ENCODE results near the gene SBF1.

Gene SBF1

GRCh38 chr22:50519151-50519550 lies 44.3 kb upstream of the SBF1 start:
- peaks cover 66% of the 10 kb centered on the region for H3K36me3 ChIP-seq (ENCODE audit: control insufficient read depth, insufficient read depth, low read length)

GRCh38 chr22:50518606-50519005 lies 43.8 kb upstream of the SBF1 start:
- H3K9ac ChIP-seq (ENCODE audit: low read length), result no peak overlapping the region
- H3K9me3 ChIP-seq (ENCODE audit: control insufficient read depth, insufficient read depth, low read depth, low read length), result no peaks in the 10 kb centered on the region
- no peaks in the 10 kb centered on the region for H3K27me3 ChIP-seq (ENCODE audit: control insufficient read depth, insufficient read depth, low read length)
- peaks cover 63% of the 10 kb centered on the region for H3K36me3 ChIP-seq (ENCODE audit: control insufficient read depth, insufficient read depth, low read length)
- no peak overlapping the region for H3K4me3 ChIP-seq (ENCODE audit: low read depth, low read length)
- H3K27ac ChIP-seq (ENCODE audit: low read depth, low read length), result no peak overlapping the region
- no peaks in the 10 kb centered on the region for H3K4me1 ChIP-seq (ENCODE audit: control insufficient read depth, insufficient read depth, low read length)

More at GRCh38 chr22:50519151-50519550, 44.3 kb upstream of the SBF1 start:
- H3K9ac ChIP-seq (ENCODE audit: low read length), result no peak overlapping the region
- no peaks in the 10 kb centered on the region for H3K9me3 ChIP-seq (ENCODE audit: control insufficient read depth, insufficient read depth, low read depth, low read length)
- no peaks in the 10 kb centered on the region for H3K4me1 ChIP-seq (ENCODE audit: control insufficient read depth, insufficient read depth, low read length)
- no peak overlapping the region for H3K4me3 ChIP-seq (ENCODE audit: low read depth, low read length)
- H3K27me3 ChIP-seq (ENCODE audit: control insufficient read depth, insufficient read depth, low read length), result no peaks in the 10 kb centered on the region
- H3K27ac ChIP-seq (ENCODE audit: low read depth, low read length), result no peak overlapping the region

GRCh38 chr22:50517495-50518260 lies 42.8 kb upstream of the SBF1 start:
- no peak overlapping the region for H3K4me3 ChIP-seq (ENCODE audit: low read depth, low read length)
- no peak overlapping the region for H3K9ac ChIP-seq (ENCODE audit: low read length)
- peaks cover 54% of the 10 kb centered on the region for H3K36me3 ChIP-seq (ENCODE audit: control insufficient read depth, insufficient read depth, low read length)
- no peaks in the 10 kb centered on the region for H3K27me3 ChIP-seq (ENCODE audit: control insufficient read depth, insufficient read depth, low read length)
- no peaks in the 10 kb centered on the region for H3K9me3 ChIP-seq (ENCODE audit: control insufficient read depth, insufficient read depth, low read depth, low read length)
- no peak overlapping the region for H3K27ac ChIP-seq (ENCODE audit: low read depth, low read length)
- H3K4me1 ChIP-seq (ENCODE audit: control insufficient read depth, insufficient read depth, low read length), result no peaks in the 10 kb centered on the region

- Histone ChIP-seq H3K27ac (ENCODE audit: low read depth, low read length) (no peak overlapping the region), H3K4me3 (ENCODE audit: low read depth, low read length) (no peak overlapping the region), H3K36me3 (ENCODE audit: control insufficient read depth, insufficient read depth, low read length) (peaks cover 47% of the 10 kb centered on the region), H3K9me3 (ENCODE audit: control insufficient read depth, insufficient read depth, low read depth, low read length) (no peaks in the 10 kb centered on the region), H3K27me3 (ENCODE audit: control insufficient read depth, insufficient read depth, low read length) (no peaks in the 10 kb centered on the region), H3K4me1 (ENCODE audit: control insufficient read depth, insufficient read depth, low read length) (no peaks in the 10 kb centered on the region), H3K9ac (ENCODE audit: low read length) (no peak overlapping the region)
These were observed 42.1 kb upstream of the SBF1 start for GRCh38 chr22:50516891-50517290.

- Histone ChIP-seq H3K27ac (ENCODE audit: low read depth, low read length) (no peak overlapping the region), H3K27me3 (ENCODE audit: control insufficient read depth, insufficient read depth, low read length) (no peaks in the 10 kb centered on the region), H3K9me3 (ENCODE audit: control insufficient read depth, insufficient read depth, low read depth, low read length) (no peaks in the 10 kb centered on the region), H3K9ac (ENCODE audit: low read length) (no peak overlapping the region), H3K36me3 (ENCODE audit: control insufficient read depth, insufficient read depth, low read length) (peaks cover 38% of the 10 kb centered on the region), H3K4me3 (ENCODE audit: low read depth, low read length) (no peak overlapping the region), H3K4me1 (ENCODE audit: control insufficient read depth, insufficient read depth, low read length) (no peaks in the 10 kb centered on the region)
These were observed 41.2 kb upstream of the SBF1 start for GRCh38 chr22:50516068-50516467.

GRCh38 chr22:50513175-50513574 lies 38.3 kb upstream of the SBF1 start:
- Histone ChIP-seq H3K4me3 (ENCODE audit: low read depth, low read length) (no peak overlapping the region), H3K27me3 (ENCODE audit: control insufficient read depth, insufficient read depth, low read length) (no peaks in the 10 kb centered on the region), H3K36me3 (ENCODE audit: control insufficient read depth, insufficient read depth, low read length) (peaks cover 20% of the 10 kb centered on the region), H3K4me1 (ENCODE audit: control insufficient read depth, insufficient read depth, low read length) (0 out of 2 replicates have a peak, but pooled peaks cover 4% of the 10 kb centered on the region), H3K9me3 (ENCODE audit: control insufficient read depth, insufficient read depth, low read depth, low read length) (no peaks in the 10 kb centered on the region), H3K27ac (ENCODE audit: low read depth, low read length) (no peak overlapping the region), H3K9ac (ENCODE audit: low read length) (no peak overlapping the region)

- Histone ChIP-seq H3K36me3 (ENCODE audit: control insufficient read depth, insufficient read depth, low read length) (peaks cover 16% of the 10 kb centered on the region), H3K27ac (ENCODE audit: low read depth, low read length) (no peak overlapping the region), H3K27me3 (ENCODE audit: control insufficient read depth, insufficient read depth, low read length) (no peaks in the 10 kb centered on the region), H3K4me3 (ENCODE audit: low read depth, low read length) (peak overlapping the region; percentile 100), H3K4me1 (ENCODE audit: control insufficient read depth, insufficient read depth, low read length) (peaks cover 17% of the 10 kb centered on the region), H3K9me3 (ENCODE audit: control insufficient read depth, insufficient read depth, low read depth, low read length) (no peaks in the 10 kb centered on the region), H3K9ac (ENCODE audit: low read length) (peak overlapping the region; percentile 99)
These were observed 34.1 kb upstream of the SBF1 start for GRCh38 chr22:50508897-50509296.

- peaks cover 17% of the 10 kb centered on the region for H3K4me1 ChIP-seq (ENCODE audit: control insufficient read depth, insufficient read depth, low read length)
- H3K36me3 ChIP-seq (ENCODE audit: control insufficient read depth, insufficient read depth, low read length), result peaks cover 16% of the 10 kb centered on the region
- H3K27ac ChIP-seq (ENCODE audit: low read depth, low read length), result peak within 1 kb of the TSS; percentile 98
- H3K9me3 ChIP-seq (ENCODE audit: control insufficient read depth, insufficient read depth, low read depth, low read length), result no peaks in the 10 kb centered on the region
- H3K27me3 ChIP-seq (ENCODE audit: control insufficient read depth, insufficient read depth, low read length), result no peaks in the 10 kb centered on the region
- H3K9ac ChIP-seq (ENCODE audit: low read length), result peak within 1 kb of the TSS; percentile 99
- H3K4me3 ChIP-seq (ENCODE audit: low read depth, low read length), result peak within 1 kb of the TSS; percentile 100
These were observed 33.4 kb upstream of the SBF1 start, which contains the start of gene NCAPH2 for GRCh38 chr22:50507991-50508884. NCAPH2 (plus strand) TSS chr22:50508224; CDS start chr22:50508338, 114 bp downstream.

GRCh38 chr22:50507421-50507990 lies 32.7 kb upstream of the SBF1 start, which contains the start of gene LMF2:
LMF2 (minus strand) TSS chr22:50507702; CDS start chr22:50507675, 27 bp downstream.
- peak within 1 kb of the TSS; percentile 99 for H3K9ac ChIP-seq (ENCODE audit: low read length)
- H3K36me3 ChIP-seq (ENCODE audit: control insufficient read depth, insufficient read depth, low read length), result peaks cover 20% of the 10 kb centered on the region
- H3K4me1 ChIP-seq (ENCODE audit: control insufficient read depth, insufficient read depth, low read length), result peaks cover 17% of the 10 kb centered on the region
- H3K27me3 ChIP-seq (ENCODE audit: control insufficient read depth, insufficient read depth, low read length), result no peaks in the 10 kb centered on the region
- H3K4me3 ChIP-seq (ENCODE audit: low read depth, low read length), result peak within 1 kb of the TSS; percentile 100
- H3K27ac ChIP-seq (ENCODE audit: low read depth, low read length), result peak within 1 kb of the TSS; percentile 98
- H3K9me3 ChIP-seq (ENCODE audit: control insufficient read depth, insufficient read depth, low read depth, low read length), result no peaks in the 10 kb centered on the region

GRCh38 chr22:50506611-50507420 lies 32.0 kb upstream of the SBF1 start:
- Histone ChIP-seq H3K36me3 (ENCODE audit: control insufficient read depth, insufficient read depth, low read length) (peaks cover 22% of the 10 kb centered on the region), H3K9me3 (ENCODE audit: control insufficient read depth, insufficient read depth, low read depth, low read length) (no peaks in the 10 kb centered on the region), H3K9ac (ENCODE audit: low read length) (peak overlapping the region; percentile 76), H3K4me1 (ENCODE audit: control insufficient read depth, insufficient read depth, low read length) (peaks cover 17% of the 10 kb centered on the region), H3K4me3 (ENCODE audit: low read depth, low read length) (peak overlapping the region; percentile 98), H3K27me3 (ENCODE audit: control insufficient read depth, insufficient read depth, low read length) (no peaks in the 10 kb centered on the region), H3K27ac (ENCODE audit: low read depth, low read length) (peak overlapping the region; percentile 55; the same call in 1 of the 2 replicates)
